ENCODE results near the gene CR1L. TPM values are rescaled to one million over a fixed set of nuclear protein-coding genes. Genes with fewer than 3 reads are reported as not detected.
"Not testable (repeated sequence)": the region's sequence is repeated elsewhere in the genome, so short reads cannot be mapped to it uniquely, and the experiment has no call there.

CR1L gene
- total RNA-seq, 3 donors from 2014 or later (not counting 1 experiment from before 2014, with no cell fraction given) = 0.98 TPM; not detected in 2

- peaks cover 23 to 42% of the 10 kb centered on the region in 2 donors for H3K27me3 Mint-ChIP-seq (ENCODE audit: low read depth in 2 of 2)
- H3K4me3 Mint-ChIP-seq = no peak overlapping the region
- Histone ChIP-seq H3K4me3 (ENCODE audit: low read length) (no peak overlapping the region), H3K9me3 (ENCODE audit: control insufficient read depth, insufficient read depth, low read length) (no peaks in the 10 kb centered on the region), H3K27me3 (ENCODE audit: control insufficient read depth, insufficient read depth, low read length) (peaks cover 3% of the 10 kb centered on the region), H3K27ac (ENCODE audit: low read length) (no peak overlapping the region), H3K36me3 (ENCODE audit: control insufficient read depth, insufficient read depth, low read length) (no peaks in the 10 kb centered on the region), H3K4me1 (ENCODE audit: control insufficient read depth, insufficient read depth, low read length) (no peaks in the 10 kb centered on the region)
- H3K9me3 Mint-ChIP-seq = no peaks in the 10 kb centered on the region
- no peaks in the 10 kb centered on the region for H3K4me1 Mint-ChIP-seq
- intact Hi-C loops (cut with micrococcal nuclease) = no loop called here
- TF ChIP-seq CTCF (IDR thresholded peaks at IDR 0.05) = no peak
- no peak overlapping the region for H3K27ac Mint-ChIP-seq
- no peaks in the 10 kb centered on the region for H3K36me3 Mint-ChIP-seq
- DNase-seq = no peak
- no peak for ATAC-seq
These were observed 11.7 kb upstream of the CR1L start for GRCh38 chr1:207633226-207633625.

GRCh38 chr1:207633699-207634289 is 11.1 kb upstream of the CR1L start:
- H3K27ac ChIP-seq (ENCODE audit: low read length); intact Hi-C loops (cut with micrococcal nuclease); H3K36me3 Mint-ChIP-seq; H3K4me1 Mint-ChIP-seq; DNase-seq; H3K9me3 Mint-ChIP-seq; H3K4me1 ChIP-seq (ENCODE audit: control insufficient read depth, insufficient read depth, low read length); H3K4me3 ChIP-seq (ENCODE audit: low read length); H3K27ac Mint-ChIP-seq; H3K36me3 ChIP-seq (ENCODE audit: control insufficient read depth, insufficient read depth, low read length); H3K9me3 ChIP-seq (ENCODE audit: control insufficient read depth, insufficient read depth, low read length); ATAC-seq; H3K27me3 ChIP-seq (ENCODE audit: control insufficient read depth, insufficient read depth, low read length); H3K4me3 Mint-ChIP-seq: not testable (repeated sequence)
- 90% methylated on average over 12 of the region's 12 CpGs for WGBS (ENCODE audit: insufficient coverage)
- H3K27me3 Mint-ChIP-seq (ENCODE audit: low read depth in 2 of 2) = peaks cover 27 to 45% of the 10 kb centered on the region in 2 donors

GRCh38 chr1:207634293-207634692 is 10.6 kb upstream of the CR1L start:
- H3K4me1 Mint-ChIP-seq; H3K4me1 ChIP-seq (ENCODE audit: control insufficient read depth, insufficient read depth, low read length); intact Hi-C loops (cut with micrococcal nuclease); ATAC-seq; H3K4me3 ChIP-seq (ENCODE audit: low read length); H3K9me3 Mint-ChIP-seq; H3K27ac ChIP-seq (ENCODE audit: low read length); H3K36me3 ChIP-seq (ENCODE audit: control insufficient read depth, insufficient read depth, low read length); H3K9me3 ChIP-seq (ENCODE audit: control insufficient read depth, insufficient read depth, low read length); DNase-seq; H3K27ac Mint-ChIP-seq; H3K36me3 Mint-ChIP-seq; H3K27me3 ChIP-seq (ENCODE audit: control insufficient read depth, insufficient read depth, low read length); H3K4me3 Mint-ChIP-seq: not testable (repeated sequence)
- H3K27me3 Mint-ChIP-seq (ENCODE audit: low read depth in 2 of 2) = peaks cover 30 to 50% of the 10 kb centered on the region in 2 donors
- WGBS (ENCODE audit: insufficient coverage) = 76% methylated on average over 6 of the region's 6 CpGs

GRCh38 chr1:207635569-207636186 is 9.3 kb upstream of the CR1L start:
- ATAC-seq = not testable (repeated sequence)

GRCh38 chr1:207638487-207639145 is 6.3 kb upstream of the CR1L start:
- ATAC-seq; H3K27ac ChIP-seq (ENCODE audit: low read length); H3K9me3 ChIP-seq (ENCODE audit: control insufficient read depth, insufficient read depth, low read length); H3K4me3 Mint-ChIP-seq; H3K4me1 Mint-ChIP-seq; H3K27me3 ChIP-seq (ENCODE audit: control insufficient read depth, insufficient read depth, low read length); H3K27ac Mint-ChIP-seq; H3K36me3 ChIP-seq (ENCODE audit: control insufficient read depth, insufficient read depth, low read length); intact Hi-C loops (cut with micrococcal nuclease); H3K4me3 ChIP-seq (ENCODE audit: low read length); DNase-seq; H3K36me3 Mint-ChIP-seq; H3K4me1 ChIP-seq (ENCODE audit: control insufficient read depth, insufficient read depth, low read length); H3K9me3 Mint-ChIP-seq: not testable (repeated sequence)
- 91% methylated on average over 9 of the region's 9 CpGs for WGBS (ENCODE audit: insufficient coverage)
- peaks cover 34 to 49% of the 10 kb centered on the region in 2 donors for H3K27me3 Mint-ChIP-seq (ENCODE audit: low read depth in 2 of 2)

More at GRCh38 chr1:207635569-207636186, 9.3 kb upstream of the CR1L start:
- H3K27ac ChIP-seq (ENCODE audit: low read length); H3K9me3 ChIP-seq (ENCODE audit: control insufficient read depth, insufficient read depth, low read length); H3K36me3 ChIP-seq (ENCODE audit: control insufficient read depth, insufficient read depth, low read length); H3K4me3 Mint-ChIP-seq; H3K27ac Mint-ChIP-seq; H3K36me3 Mint-ChIP-seq; H3K9me3 Mint-ChIP-seq; H3K4me3 ChIP-seq (ENCODE audit: low read length); intact Hi-C loops (cut with micrococcal nuclease); DNase-seq; H3K27me3 ChIP-seq (ENCODE audit: control insufficient read depth, insufficient read depth, low read length); H3K4me1 ChIP-seq (ENCODE audit: control insufficient read depth, insufficient read depth, low read length); H3K4me1 Mint-ChIP-seq: not testable (repeated sequence)
- peaks cover 35 to 56% of the 10 kb centered on the region in 2 donors for H3K27me3 Mint-ChIP-seq (ENCODE audit: low read depth in 2 of 2)
- 50% methylated on average over 7 of the region's 7 CpGs for WGBS (ENCODE audit: insufficient coverage)

- 80% methylated on average over 2 of the region's 5 CpGs for WGBS (ENCODE audit: insufficient coverage)
- H3K27ac Mint-ChIP-seq; ATAC-seq; H3K4me1 Mint-ChIP-seq; H3K27ac ChIP-seq (ENCODE audit: low read length); H3K36me3 ChIP-seq (ENCODE audit: control insufficient read depth, insufficient read depth, low read length); H3K4me3 Mint-ChIP-seq; H3K9me3 ChIP-seq (ENCODE audit: control insufficient read depth, insufficient read depth, low read length); H3K4me1 ChIP-seq (ENCODE audit: control insufficient read depth, insufficient read depth, low read length); intact Hi-C loops (cut with micrococcal nuclease); H3K4me3 ChIP-seq (ENCODE audit: low read length); H3K27me3 ChIP-seq (ENCODE audit: control insufficient read depth, insufficient read depth, low read length); H3K9me3 Mint-ChIP-seq; H3K36me3 Mint-ChIP-seq; DNase-seq: not testable (repeated sequence)
- H3K27me3 Mint-ChIP-seq (ENCODE audit: low read depth in 2 of 2) = peaks cover 33 to 42% of the 10 kb centered on the region in 2 donors
These were observed 5.6 kb upstream of the CR1L start for GRCh38 chr1:207639362-207639761.
